Gastrocnemius medialis (tissue), 4 donors: ENCODE data around the gene OXCT1.

Experiments
- CTCF ChIP-seq, 5 experiments: fragments of 450-650 bp in 3 of 5; fragments of 200-600 bp in 2 of 5; sonication (generic) in 2 of 5; IDR thresholded peaks in 4 of 5; conservative IDR thresholded peaks in 1 of 5; 1 replicate in 4 of 5; 2 replicates in 1 of 5; pipeline ENCODE4 v1.5.1; 2016 to 2019; ENCODE audit warnings: antibody characterized with exemption in 5 of 5, mild to moderate bottlenecking in 3 of 5, moderate library complexity in 3 of 5
- POLR2A ChIP-seq, 2 donors: fragments of 450-650 bp; IDR thresholded peaks; one replicate each; pipeline ENCODE4 v1.6.1; 2017; ENCODE audit warnings: antibody characterized with exemption in 2 of 2, mild to moderate bottlenecking in 2 of 2, moderate library complexity in 2 of 2

DNA sequence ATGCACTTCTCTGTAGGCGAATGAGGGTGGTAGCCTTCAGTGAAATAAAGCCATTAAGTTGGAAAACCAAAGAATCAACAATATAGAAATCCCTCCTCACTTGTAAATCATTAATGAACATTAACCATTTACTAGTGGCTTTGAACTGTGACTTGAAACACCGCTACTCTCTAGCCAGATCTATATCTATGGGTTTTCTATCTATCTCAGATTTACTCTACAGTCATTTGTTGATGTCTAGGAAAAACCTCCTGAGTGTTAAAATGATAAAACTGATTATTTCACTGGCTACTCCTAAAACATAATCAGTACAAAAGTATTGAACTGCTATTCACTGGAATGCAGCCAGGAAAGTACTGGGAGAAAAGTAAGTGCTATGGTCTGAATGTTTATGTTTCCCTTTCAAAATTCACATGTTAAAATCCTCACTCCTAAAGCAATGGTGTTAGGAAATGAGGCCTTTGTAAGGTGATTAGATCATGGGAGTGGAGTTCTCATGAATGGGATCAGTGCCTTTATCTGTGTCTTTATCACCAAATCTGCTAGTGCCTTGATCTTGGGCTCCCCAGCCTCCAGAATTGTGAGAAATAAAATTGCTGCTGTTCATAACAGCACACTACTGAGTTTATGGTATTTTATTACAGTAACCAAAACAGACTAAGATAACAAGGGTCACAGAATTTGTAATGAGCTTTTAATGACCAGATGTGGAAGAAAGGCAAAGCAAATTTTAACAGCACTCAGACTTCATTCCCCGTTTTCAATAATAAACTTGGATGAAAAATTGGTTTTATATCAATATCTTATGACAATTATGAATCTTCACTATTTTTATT is 8.6 kb upstream of the OXCT1 start:
- no peak for TF ChIP-seq CTCF (IDR thresholded peaks at IDR 0.05 in 4 of 5, conservative IDR thresholded peaks at IDR 0.05 in 1 of 5)
- TF ChIP-seq POLR2A (IDR thresholded peaks at IDR 0.05), result no peak
